GM18498 (cell line): Measurements from ENCODE around the gene CTNNA1.

ENCODE experiments used
- ATAC-seq: cut with Tn5 transposase; IDR thresholded peaks from one replicate; pipeline ENCODE4 v1.9.1; 2021; ENCODE audit warnings: mild to moderate bottlenecking, moderate library complexity; ENCODE audit not compliant: unreplicated experiment

Gene CTNNA1

DNA sequence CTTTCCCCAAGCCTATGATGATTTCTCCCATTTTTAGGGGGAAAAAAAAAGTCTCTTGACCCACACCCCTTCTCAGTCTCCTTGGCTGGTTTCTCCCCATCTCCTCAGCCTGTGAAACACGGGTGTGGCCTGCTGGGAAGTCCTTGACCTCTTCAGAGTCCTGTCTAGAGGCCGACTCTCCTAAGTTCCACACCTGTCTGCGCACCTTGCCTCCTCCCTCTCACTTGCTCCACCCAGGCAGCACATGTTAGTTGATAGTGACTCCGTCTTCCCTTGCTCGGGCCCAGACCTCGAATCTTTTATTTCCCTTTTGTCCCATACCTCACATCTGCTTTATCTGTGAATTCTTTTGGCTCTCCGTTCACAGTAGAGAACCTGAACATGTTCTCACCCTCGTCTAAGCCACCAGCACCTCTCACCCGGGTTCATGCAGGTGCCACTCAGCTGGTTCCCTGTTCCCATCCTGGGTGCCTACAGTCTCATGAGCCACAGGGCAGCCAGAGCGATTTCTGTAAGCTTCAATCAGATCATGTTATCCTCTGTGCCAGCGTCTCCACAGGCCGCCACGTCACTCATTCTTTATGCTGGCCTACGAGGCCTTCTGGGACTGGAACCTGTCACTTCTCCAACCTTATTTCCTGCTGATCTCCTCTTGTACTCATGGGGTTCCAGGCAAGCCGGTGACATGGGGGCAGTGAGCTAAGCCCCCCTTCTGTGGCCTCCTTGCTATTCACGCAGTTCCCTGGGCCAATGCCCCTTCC lies 173.6 kb downstream of the CTNNA1 start:
- no peak for ATAC-seq

DNA sequence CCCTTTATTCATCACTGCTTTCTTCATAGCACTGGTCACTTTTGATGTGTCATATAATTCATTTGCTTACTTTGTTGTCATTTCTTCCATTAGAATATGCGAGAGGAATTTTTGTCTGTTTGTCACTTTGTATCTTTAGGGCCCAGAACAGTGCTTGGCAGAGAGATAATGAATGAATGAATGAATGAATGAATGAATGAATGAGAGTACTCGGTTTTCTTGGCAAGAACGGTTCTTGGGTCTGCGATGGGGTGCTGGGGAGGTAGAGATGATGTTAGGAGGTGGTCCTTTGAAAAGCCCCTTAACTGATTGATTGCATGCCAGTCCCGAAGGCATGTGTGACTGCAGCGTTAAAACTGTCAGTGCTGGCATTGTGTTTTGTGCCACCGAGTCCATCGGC lies 174.3 kb downstream of the CTNNA1 start:
- ATAC-seq, result no peak

DNA sequence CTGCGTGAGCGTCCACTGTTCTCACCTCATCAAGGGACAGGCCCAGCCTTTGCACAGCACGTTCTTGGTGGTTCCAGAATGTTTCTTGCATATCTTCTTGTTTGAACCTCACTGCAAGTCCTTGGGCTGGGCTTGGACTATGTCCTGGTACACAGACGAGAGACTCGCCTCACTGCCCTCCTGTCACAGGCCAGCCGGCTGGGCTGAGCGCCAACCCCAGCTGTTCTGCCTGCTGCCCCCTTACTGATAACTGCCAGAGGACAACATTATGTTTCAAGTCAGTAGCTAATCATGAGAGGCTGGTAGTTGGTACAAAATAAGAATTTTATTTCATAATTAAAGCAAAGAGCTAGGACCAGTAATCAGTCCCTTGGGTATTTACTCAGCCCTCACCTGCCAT lies 174.8 kb downstream of the CTNNA1 start:
- ATAC-seq, result no peak

DNA sequence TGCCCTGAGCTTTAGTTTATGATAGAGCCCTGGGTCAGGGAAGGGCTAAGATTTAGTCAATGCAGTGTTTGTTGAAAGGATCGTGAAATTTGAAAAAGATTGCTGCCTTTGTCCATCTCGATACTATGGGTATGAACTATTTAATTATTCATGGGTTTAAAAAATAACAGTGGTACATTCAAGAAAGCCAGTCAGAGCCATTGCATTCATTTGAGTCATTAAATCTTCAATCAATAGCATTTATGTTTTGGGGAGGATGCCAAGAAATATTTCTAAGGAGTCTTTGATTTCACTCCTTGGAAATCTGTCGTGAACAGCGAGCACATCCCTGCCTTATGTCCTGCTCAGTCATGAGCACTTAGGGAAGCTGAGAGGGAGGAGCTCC lies 176.3 kb downstream of the CTNNA1 start:
- ATAC-seq, result no peak

DNA sequence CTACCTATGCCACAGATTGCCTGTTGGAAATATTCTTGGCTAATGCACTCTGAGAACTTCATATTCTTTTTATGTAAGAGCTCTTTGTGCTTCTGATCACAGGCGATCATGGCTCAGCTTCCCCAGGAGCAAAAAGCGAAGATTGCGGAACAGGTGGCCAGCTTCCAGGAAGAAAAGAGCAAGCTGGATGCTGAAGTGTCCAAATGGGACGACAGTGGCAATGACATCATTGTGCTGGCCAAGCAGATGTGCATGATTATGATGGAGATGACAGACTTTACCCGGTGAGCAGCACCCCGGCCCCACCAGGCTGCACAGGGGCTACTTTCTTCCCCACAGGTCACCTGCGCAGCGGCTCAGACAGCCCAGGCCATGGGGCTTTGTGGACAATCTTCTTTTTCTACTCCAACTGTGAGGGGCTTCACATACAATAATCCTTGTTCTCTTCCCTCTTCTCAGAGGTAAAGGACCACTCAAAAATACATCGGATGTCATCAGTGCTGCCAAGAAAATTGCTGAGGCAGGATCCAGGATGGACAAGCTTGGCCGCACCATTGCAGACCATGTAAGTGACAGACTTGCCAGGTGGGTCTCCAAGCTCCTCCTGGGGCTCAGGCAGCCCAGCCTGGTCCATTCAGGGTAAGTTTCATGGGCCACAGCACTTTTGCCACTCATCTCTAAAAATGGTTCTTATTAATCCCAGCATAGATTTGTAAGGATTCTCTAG lies 177.3 kb downstream of the CTNNA1 start:
- no peak for ATAC-seq

DNA sequence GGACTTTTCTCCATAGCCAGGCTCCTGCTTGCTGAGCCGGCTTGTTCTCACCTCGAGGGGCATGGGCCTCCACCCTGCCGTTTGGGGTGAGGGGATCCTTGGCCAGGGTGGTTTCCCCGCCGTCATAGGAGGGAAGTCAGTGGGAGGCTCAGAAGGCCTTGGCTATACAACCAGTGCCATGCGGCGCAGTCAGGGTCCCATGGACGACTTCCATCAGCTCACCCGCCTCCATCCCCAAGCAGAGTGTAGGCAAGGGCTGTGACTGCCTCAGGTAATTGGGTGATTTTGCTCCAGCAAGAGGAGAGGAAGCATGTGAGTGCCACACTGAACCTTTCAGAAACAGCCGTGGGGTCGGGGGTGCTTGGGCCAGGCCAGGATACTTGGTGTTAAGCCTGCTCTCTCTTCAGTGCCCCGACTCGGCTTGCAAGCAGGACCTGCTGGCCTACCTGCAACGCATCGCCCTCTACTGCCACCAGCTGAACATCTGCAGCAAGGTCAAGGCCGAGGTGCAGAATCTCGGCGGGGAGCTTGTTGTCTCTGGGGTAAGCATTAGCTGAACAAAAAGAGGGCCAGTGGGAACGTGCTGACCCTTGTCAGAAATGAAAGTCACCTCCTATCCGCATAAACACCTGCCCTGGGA lies 179.1 kb downstream of the CTNNA1 start:
- ATAC-seq, result no peak

DNA sequence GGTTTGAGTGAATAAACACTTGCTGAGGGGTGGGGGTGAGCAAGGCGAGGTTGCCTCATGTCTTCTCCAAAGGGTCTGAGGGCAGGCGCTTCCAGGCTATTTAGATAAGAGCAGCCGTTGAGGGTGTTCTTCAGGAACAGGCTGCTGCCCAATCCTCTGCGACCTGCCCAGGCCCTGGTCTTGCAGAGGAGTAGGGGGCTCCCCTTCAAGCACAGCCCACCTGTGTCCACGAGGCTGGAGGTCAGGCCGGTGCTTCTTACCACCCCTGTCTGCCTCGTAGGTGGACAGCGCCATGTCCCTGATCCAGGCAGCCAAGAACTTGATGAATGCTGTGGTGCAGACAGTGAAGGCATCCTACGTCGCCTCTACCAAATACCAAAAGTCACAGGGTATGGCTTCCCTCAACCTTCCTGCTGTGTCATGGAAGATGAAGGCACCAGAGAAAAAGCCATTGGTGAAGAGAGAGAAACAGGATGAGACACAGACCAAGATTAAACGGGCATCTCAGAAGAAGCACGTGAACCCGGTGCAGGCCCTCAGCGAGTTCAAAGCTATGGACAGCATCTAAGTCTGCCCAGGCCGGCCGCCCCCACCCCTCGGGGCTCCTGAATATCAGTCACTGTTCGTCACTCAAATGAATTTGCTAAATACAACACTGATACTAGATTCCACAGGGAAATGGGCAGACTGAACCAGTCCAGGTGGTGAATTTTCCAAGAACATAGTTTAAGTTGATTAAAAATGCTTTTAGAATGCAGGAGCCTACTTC lies 180.5 kb downstream of the CTNNA1 start:
- ATAC-seq, result no peak

DNA sequence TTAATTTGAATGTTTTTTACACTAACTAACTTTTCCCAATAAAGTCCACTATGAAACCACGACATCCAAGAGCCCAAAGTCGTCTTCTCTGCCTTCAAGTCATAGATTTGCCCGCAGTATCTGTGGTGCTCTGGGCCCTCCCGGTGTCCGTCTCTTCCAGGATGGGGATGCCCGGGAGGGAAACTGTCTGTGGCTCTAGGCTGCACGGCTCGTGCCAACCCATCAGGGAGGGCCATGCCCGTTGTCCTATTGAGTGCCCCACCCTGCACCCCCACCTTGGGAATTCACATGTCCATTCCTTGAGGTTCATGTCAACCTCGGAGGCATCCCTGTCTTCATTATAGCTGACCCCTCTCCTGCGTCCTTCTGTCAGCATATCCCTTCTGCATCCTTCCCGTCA lies 181.7 kb downstream of the CTNNA1 start:
- ATAC-seq, result no peak

DNA sequence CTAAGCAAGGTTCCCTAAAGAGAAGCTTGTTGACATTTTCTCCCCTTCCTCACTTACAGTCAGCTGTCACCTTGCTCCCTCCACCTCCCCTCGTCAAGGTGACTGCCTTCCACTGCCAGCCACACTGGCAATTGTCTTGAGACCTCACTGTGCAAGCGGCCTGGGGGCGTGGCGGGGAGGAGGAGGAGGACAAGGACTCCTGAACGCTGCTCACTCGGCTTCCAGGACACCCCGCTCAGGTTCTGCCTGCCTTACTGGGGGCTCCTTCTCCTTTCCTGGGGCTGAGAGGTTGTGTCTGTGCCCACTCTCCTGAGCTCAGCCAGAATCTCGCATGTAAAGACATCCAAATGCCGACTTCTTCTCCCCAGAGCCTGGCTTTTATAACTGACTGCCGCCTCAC lies 182.2 kb downstream of the CTNNA1 start:
- no peak for ATAC-seq

DNA sequence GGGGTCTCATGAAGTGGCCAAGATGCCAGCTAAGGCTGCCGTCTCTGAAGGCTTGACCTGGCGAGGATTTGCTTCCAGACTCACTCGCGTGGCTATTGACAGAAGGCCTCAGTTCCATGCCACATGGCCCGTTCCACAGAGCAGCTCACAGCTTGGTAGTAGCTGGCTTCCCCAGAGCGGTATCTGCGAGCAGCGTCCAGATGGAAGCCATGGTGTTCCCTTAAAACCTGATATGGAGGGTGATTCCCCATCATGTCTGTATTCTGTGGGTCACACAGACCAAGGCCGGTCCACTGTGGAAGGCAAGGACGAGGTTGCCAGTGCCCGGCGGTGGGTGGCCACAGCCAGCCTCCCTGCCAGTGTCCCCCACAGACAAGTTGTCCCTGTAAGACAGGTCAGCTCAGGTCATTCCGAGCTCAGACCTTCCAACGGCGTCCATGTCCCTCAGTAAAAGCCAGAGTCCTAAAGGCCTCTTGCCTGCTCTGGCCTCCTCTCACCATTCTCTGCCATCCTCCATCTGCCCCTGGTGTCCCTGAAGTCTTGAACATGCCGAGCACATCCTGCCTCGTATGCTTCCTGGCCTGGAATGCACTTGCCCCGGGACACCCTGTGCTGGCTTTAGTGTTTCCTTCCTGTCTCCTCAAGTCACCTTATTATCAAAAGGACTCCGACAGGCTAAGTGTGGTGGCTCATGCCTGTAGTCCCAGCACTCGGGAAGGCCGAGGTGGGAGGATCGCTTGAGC lies 183.2 kb downstream of the CTNNA1 start:
- ATAC-seq, result no peak

DNA sequence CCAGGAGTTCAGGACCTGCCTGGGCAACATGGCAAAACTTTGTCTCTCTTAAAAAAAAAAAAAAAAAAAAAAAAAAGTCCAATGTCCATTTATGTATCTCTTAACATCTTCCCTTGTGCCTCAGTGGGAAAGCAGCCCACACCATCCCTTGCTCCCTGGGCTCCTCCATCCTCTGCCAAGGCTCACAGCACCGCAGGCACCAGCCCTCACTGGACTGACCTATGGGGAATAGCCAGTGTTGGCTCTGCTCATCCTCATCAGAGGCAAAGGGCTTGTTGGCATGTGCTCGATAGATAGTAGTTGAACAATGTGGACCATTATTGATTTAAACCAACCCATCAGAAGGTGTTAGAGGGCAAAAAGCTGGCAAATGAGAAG lies 183.7 kb downstream of the CTNNA1 start:
- ATAC-seq, result no peak

DNA sequence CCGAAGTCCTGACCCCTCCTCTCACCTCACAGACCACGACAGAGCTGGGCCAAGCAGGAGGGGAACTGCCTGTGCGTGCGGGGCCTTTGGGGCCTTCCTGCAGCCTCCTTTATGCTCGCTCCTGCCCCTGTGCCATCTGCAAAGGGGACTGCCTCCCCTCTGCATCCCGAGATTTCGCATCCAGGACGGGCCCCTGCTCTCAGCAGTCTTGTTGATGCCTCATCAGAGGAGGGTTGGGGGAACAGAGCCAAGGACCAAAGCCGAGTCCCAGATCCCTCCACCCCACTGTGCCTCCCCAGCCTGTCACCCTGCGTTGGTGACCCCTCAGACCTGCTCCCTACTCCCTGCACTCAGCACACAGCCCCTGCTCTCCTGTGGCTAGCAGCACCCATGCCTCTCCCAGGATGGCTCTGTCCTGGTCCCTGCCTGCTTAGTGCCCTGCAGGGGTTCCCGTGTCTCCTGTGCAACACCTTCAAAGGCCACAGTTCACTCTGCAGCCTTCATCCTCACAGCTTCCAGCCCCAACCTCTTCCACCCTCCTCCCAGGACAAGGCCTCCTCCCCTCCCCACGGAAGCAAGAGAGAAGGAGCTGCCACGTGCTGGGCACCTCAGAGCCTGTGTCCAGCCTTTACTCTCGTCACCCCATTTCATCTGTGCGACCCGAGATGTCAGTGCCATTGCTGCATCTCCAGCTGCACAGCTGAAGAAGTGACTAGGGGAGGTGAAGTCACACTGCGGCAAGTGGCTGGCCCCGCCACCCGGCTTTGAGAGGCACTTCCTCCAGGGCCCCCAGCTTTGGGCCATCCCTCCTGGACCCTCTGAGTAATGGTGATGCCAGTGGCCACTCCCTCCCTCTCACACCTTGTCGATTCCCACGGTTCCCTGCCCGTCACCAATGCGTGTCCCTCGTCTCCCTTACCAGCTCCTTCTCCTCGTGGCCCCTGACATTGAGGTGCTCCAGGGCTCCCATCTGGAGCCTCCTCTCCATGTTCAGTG lies 184.5 kb downstream of the CTNNA1 start:
- ATAC-seq, result no peak

DNA sequence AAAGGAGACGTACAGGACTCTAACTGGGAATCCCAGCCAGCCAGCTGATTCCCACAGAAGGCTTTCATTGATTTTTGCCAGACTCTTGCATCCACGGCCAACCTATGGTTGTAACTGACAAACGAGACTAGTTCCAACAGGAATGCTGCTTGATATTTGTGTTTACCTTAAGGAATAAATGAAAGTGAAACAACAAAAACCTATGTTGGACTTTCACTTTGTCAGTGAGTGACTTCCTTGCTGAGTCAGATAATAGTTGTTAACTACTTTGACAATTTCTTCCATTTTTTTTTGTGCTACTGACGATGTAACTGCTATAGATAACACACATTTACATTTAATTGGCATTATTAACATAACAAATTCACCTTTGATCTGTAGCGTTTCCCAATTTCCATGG lies 185.3 kb downstream of the CTNNA1 start:
- ATAC-seq, result no peak

DNA sequence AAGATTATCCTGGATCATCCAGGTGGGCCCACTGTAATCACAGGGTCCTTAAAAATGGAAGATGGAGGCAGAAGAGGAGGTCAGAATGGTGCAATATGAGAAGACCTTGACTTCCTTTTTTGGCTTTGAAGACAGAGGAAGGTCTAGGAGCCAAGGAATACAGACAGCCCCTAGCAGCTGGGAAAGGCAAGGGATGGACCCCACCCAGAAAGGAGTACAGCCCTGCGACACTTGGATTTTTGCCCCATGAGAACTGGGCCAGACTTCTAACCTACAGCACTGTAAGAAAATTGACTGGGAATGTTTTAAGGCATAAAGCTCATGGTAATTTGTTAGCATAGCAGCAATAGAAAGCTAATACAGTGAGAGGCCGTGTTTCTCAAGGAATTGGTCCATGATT lies 188.8 kb downstream of the CTNNA1 start:
- no peak for ATAC-seq

DNA sequence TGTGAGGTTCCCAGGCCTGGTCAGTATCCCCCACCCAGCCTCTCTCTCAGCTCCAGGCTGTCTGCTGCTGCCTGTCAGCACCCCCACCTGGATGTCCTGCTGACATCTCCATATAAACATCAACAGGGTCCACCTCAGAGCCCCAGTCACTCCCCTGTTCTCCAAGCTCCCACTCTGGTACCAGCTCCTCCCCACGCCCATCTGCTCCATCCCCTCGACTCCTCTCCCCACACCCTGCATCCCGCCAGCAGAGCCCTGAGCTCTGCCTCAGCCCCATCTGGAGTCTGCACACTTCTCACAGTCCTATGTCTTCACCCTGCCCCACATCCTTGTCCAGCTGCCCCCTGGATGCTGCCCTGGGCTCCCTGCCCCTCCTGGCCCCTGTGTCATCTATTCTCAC lies 189.6 kb downstream of the CTNNA1 start:
- no peak for ATAC-seq

DNA sequence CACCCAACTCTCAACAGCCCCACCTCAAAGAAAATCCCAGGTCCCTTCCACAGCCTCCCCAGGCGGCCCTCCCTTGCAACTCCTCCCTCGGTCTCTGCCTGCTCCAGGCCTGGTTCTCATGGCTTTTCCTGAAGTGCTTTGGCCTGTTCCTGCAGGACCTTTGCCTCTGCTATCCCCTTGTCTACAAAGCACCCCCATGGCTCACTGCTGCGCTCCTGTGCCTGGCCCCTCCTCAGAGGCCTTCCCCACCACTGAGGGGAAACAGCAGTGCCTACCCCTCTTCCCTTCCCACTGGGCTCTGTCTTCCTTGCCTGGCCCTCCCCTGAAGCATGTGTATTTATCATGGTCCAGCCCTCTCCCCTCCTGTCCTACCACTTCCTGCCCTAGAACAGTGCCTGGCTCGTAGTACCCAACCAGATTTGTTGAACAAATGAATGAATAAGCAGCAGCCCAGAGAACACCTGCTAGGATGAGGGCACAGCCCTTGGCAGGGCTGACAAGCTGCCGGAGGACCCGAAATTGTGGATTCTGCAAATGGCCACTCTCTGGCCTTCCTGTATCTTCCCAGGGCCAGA lies 190.5 kb downstream of the CTNNA1 start:
- no peak for ATAC-seq

DNA sequence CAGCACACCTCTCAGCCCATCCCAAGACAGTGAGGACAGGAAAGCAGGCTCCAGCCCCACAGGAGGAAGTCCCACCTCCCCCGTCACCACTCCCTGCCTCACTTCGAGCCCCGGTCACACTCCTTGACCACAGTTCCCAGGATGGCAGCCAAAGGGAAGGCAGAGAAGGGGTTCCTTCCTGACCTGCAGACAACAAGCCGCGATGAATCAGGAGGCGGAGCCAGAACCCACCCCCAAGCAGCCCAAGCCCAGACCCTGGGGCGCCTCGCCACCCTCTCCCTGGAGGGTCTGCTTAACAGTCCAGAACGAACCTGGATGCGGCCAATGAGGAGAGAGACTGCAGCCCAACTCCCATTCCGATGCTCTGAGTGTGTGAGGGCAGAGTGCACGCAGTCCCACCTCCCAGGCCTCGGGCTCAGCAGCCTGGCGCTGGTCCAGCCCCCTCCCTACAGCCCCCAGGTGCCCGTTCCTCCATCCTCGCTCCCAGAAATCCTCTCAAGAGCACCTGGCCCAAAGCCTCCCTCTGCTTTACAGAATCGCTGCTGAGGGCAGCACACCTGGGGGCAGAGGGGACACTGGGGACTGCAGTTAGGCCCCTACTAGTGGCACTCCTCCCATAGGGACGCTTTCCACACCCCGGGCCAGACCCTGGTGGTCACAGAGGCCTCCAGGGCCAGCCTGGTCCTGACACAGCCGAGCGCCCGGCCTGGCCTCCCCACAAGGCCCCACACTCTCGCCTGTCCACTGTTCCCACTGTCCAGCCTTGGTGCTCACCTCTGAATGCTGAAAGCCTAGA lies 191.5 kb downstream of the CTNNA1 start:
- no peak for ATAC-seq
